GM13976 (cell line): ENCODE data around the gene CHIT1.
A peak's percentile ranks its signal among the peaks of the same experiment; 100 is the strongest.
"Not testable (repeated sequence)": the region's sequence is repeated elsewhere in the genome, so short reads cannot be mapped to it uniquely, and the experiment has no call there.

Experiments used
- DNase-seq: peaks from one replicate; pipeline ENCODE4 v3.0.0; 2012; ENCODE audit warnings: low spot score
- in situ Hi-C: fragments of 300-500 bp; cut with MboI; formaldehyde crosslinking; loops from one replicate; pipeline ENCODE4 v1.12.0; 2022; ENCODE audit warnings: low sequenced_read_pairs, mixed read lengths, inconsistent platforms; ENCODE audit not compliant: unreplicated experiment
- TF ChIP-seq, protein P1 (sequence below): IDR thresholded peaks from 2 replicates; pipeline ENCODE4 v1.5.1; 2012; ENCODE audit warnings: borderline replicate concordance, mild to moderate bottlenecking; ENCODE audit not compliant: insufficient read depth; ENCODE audit errors: extremely low read depth, missing control alignments, control extremely low read depth

The CHIT1 gene

DNA sequence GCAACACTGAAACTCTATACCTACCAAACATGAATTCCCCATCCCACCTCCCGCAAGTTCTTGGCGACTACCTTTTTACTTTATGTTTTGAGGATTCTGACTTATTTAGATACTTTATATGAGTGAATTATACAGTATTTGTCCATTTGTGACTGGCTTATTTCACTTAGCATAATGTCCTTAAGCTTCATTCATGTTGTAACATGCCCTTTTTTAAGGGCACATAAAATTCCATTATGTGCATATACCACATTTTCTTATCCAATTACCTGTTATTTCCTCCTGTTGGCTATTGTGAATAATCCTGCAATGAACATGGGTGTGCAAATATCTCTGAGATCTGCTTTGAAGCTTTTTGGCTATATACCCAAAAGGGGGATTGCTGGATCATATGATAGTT lies 22.0 kb upstream of the CHIT1 start:
- TF ChIP-seq, protein P1, sequence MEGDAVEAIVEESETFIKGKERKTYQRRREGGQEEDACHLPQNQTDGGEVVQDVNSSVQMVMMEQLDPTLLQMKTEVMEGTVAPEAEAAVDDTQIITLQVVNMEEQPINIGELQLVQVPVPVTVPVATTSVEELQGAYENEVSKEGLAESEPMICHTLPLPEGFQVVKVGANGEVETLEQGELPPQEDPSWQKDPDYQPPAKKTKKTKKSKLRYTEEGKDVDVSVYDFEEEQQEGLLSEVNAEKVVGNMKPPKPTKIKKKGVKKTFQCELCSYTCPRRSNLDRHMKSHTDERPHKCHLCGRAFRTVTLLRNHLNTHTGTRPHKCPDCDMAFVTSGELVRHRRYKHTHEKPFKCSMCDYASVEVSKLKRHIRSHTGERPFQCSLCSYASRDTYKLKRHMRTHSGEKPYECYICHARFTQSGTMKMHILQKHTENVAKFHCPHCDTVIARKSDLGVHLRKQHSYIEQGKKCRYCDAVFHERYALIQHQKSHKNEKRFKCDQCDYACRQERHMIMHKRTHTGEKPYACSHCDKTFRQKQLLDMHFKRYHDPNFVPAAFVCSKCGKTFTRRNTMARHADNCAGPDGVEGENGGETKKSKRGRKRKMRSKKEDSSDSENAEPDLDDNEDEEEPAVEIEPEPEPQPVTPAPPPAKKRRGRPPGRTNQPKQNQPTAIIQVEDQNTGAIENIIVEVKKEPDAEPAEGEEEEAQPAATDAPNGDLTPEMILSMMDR, result no peak
- no peak for DNase-seq
- in situ Hi-C loops, result no loop called here

DNA sequence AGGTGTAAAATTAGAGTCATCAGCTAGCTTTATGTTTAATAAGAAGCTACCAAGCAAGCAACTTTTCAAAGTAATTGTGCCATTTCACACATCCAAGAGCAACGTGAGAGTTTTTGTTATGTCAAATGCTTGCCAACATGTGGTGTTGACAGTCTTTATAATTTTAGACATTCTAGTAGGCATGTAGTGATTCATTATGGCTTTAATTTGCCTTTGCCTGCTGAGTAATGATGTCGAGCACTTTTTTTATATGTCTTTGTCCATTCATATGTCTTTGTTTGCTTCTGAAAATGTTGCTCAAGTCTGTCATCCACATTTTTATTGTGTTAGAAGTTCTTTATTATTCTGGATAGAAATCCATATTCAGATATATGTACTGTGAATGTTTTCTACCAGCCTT lies 21.4 kb upstream of the CHIT1 start:
- TF ChIP-seq, protein P1, result no peak

DNA sequence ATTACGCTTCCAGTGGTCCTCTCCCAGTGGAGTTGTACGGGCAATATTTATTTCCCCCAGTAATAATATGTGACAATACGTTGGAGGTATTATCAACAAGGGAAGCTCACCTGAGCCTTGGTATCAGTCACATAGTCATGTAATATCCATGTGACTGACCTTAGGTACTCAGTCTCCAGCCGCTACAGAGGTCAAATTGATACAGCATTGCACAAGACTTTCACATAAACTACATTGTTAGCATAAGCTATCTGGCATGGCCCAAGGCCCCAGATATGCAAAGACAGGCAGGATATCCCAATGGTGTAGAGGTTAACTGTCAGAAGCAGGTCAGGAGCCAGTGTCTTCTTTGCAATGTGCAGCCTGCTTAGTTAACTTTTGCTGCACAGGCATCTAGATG lies 15.3 kb upstream of the CHIT1 start:
- in situ Hi-C loops, result no loop called here
- TF ChIP-seq, protein P1, result no peak
- DNase-seq, result no peak

More for the DNA sequence above, 21.4 kb upstream of the CHIT1 start:
- in situ Hi-C loops, result no loop called here
- no peak for DNase-seq

DNA sequence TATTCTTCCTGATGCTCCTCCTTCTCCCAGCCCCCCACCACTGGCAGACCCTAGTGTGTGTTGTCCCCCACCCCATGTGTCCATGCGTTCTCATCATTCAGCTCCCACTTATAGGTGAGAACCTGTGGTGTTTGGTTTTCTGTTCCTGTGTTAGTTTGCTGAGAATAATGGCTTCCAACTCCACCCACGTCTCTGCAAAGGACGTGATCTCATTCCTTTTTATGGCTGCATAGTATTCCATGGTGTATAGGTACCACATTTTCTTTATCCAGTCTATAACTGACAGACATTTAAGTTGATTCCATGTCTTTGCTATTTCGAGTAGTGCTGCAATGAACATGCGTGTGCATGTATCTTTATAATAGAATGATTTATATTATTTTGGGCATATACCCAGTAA lies 12.2 kb upstream of the CHIT1 start:
- DNase-seq, in situ Hi-C loops: not testable (repeated sequence)

DNA sequence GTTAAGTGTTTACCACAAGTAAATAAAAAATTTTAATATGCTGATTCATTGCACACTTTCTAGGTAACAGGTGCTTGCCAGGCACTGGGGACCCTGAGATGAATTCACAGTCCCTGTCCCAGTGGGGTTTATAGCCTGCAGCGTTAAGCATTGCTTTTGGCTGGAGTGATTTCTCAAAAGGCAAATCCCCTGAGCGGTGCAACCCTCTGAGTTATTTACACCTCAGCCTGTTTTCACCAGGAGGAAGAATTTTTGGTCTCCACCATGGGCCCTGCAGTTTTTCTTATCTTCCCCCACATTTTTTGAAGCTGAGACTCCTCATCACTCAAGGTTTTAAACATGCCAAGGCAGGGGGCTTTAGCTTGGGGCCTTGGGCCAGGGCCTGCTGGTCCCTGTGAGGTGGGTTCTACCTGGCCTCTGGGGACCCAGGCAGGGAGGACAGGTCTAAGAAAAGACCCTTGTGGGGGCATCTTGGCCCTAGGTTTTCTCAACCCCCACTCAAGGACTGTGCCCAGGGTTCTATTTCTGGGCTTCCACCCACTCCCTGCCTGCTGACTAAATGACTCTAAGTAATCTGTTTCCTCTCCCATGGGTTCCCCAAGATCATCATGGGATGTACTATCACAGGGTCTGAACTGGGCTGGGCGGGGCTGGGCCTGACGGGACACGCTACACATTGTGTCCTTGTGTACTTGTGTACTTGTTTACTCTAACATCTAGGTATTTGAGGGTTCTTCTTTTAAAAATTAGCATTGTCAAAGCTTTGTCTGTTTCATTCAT lies 10.2 kb upstream of the CHIT1 start:
- DNase-seq, result peak; percentile 14
- TF ChIP-seq, protein P1, result no peak
- in situ Hi-C loops, result no loop called here

DNA sequence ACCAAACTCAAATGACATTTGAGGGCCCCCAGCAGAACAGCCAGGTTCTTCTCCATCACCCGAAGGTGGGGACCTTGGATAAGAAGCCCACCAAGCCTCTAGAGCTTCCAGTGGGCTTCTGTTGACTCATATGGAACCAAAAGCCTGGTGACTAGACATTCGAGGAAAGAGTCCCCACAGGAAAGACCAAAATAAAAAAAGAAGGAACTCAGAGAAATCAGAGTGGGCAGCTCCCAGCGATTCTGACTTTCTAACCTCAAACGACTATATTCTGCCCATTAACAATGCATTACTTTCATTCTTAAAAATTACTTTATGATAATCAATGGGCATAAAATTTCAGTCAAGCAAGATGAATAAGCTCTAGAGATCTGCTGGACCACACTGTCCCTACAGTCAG lies 9.6 kb upstream of the CHIT1 start:
- TF ChIP-seq, protein P1, result no peak
- DNase-seq, result no peak
- in situ Hi-C loops, result no loop called here

DNA sequence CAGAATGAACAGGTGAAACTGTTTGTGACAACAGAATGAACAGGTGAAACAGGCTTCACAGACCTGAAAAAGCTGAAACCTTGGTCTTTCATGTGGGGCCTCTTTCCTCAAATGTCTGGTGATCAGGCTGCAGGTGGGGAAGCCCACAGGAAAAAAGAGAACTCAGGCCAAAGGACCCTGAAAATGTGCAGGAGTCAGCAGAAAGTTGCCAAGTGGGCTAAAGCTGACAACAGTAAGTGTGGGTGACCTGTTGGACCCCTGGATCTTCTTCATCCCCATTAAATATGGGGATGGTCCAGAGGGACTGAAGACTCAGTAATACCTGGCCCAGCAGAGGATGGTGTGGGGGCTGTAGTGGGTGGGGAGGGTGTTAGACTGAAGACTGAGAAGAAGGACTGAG lies 9.1 kb upstream of the CHIT1 start:
- TF ChIP-seq, protein P1, result no peak
- DNase-seq, result peak; percentile 1
- in situ Hi-C loops, result no loop called here

DNA sequence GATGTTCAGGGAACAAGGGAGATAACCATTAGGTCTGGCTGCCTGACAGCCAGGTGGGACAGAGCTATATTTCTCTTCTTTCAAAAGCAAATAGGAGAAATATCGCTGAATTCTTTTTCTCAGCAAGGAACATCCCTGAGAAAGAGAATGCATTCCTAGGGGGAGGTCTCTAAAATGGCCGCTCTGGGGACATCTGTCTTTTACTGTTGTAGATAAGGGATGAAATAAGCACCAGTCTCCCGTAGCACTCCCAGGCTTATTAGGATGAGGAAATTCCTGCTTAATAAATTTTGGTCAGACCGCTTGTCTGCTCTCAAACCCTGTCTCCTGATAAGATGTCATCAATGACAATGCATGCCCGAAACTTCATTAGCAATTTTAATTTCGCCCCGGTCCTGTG lies 5.4 kb upstream of the CHIT1 start:
- DNase-seq, in situ Hi-C loops: not testable (repeated sequence)
